WTC11 (cell line): ENCODE measurements around the gene KLK2.

Source experiments
- ATF2 ChIP-seq: sonication (generic); formaldehyde crosslinking; IDR thresholded peaks from 2 replicates; pipeline ENCODE4 v1.8.1; 2022; ENCODE audit warnings: low read depth, missing genetic modification reagents, borderline replicate concordance
- CTCF ChIP-seq: fragments of 200-600 bp; IDR thresholded peaks from 2 replicates; pipeline ENCODE4 v1.8.0; 2022; ENCODE audit warnings: antibody characterized with exemption
- E2F1 ChIP-seq: sonication (generic); formaldehyde crosslinking; IDR thresholded peaks from 2 replicates; pipeline ENCODE4 v1.8.0; 2022; ENCODE audit warnings: mild to moderate bottlenecking, missing genetic modification reagents
- FOXJ3 ChIP-seq: sonication (generic); formaldehyde crosslinking; IDR thresholded peaks from 2 replicates; pipeline ENCODE4 v1.9.0; 2021; ENCODE audit warnings: missing genetic modification reagents, mild to moderate bottlenecking, borderline replicate concordance

GRCh38 chr19:50827476-50827875, 45.8 kb upstream of the KLK2 start:
- no peak for TF ChIP-seq ATF2 (CRISPR knock-in tag)
- no peak for TF ChIP-seq CTCF
- TF ChIP-seq E2F1 = no peak
- TF ChIP-seq FOXJ3 = no peak
